HEK293T (cell line): ENCODE measurements around the gene TAB3.

Experiments used
- ARNT ChIP-seq: fragments of 450-650 bp; IDR thresholded peaks from 2 replicates; pipeline ENCODE4 v1.6.1; 2017; ENCODE audit warnings: mild to moderate bottlenecking
- BHLHE40 ChIP-seq: fragments of 450-650 bp; IDR thresholded peaks from 2 replicates; pipeline ENCODE4 v1.6.1; 2016; ENCODE audit warnings: mild to moderate bottlenecking, moderate library complexity, borderline replicate concordance
- CTBP1 ChIP-seq: fragments of 450-650 bp; IDR thresholded peaks from 2 replicates; pipeline ENCODE4 v1.6.1; 2016; ENCODE audit warnings: borderline replicate concordance
- ELF4 ChIP-seq: fragments of 450-650 bp; IDR thresholded peaks from 2 replicates; pipeline ENCODE4 v1.6.1; 2017; ENCODE audit warnings: antibody characterized with exemption
- FOXA1 ChIP-seq: fragments of 450-650 bp; IDR thresholded peaks from 2 replicates; pipeline ENCODE4 v1.6.1; 2016; ENCODE audit warnings: mild to moderate bottlenecking
- FOXK2 ChIP-seq: fragments of 450-650 bp; IDR thresholded peaks from 2 replicates; pipeline ENCODE4 v1.6.1; 2016; ENCODE audit warnings: mild to moderate bottlenecking
- FOXM1 ChIP-seq: fragments of 450-650 bp; IDR thresholded peaks from 2 replicates; pipeline ENCODE4 v1.6.1; 2017; ENCODE audit warnings: mild to moderate bottlenecking, borderline replicate concordance
- HDGF ChIP-seq: fragments of 450-650 bp; IDR thresholded peaks from 2 replicates; pipeline ENCODE4 v1.6.1; 2017; ENCODE audit warnings: antibody characterized with exemption, borderline replicate concordance
- NFRKB ChIP-seq: fragments of 450-650 bp; IDR thresholded peaks from 2 replicates; pipeline ENCODE4 v1.6.1; 2016; ENCODE audit warnings: mild to moderate bottlenecking, moderate library complexity
- SP1 ChIP-seq: fragments of 450-650 bp; IDR thresholded peaks from 2 replicates; pipeline ENCODE4 v1.6.1; 2017
- SUZ12 ChIP-seq: fragments of 450-650 bp; IDR thresholded peaks from 2 replicates; pipeline ENCODE4 v1.6.1; 2016; ENCODE audit warnings: mild to moderate bottlenecking
- TARDBP ChIP-seq: fragments of 450-650 bp; IDR thresholded peaks from 2 replicates; pipeline ENCODE4 v1.6.1; 2016
- ZNF384 ChIP-seq: fragments of 450-650 bp; IDR thresholded peaks from 2 replicates; pipeline ENCODE4 v1.6.1; 2016
- TF ChIP-seq, protein P1 (sequence below): fragments of 450-650 bp; IDR thresholded peaks from 2 replicates; pipeline ENCODE4 v1.6.1; 2016

DNA sequence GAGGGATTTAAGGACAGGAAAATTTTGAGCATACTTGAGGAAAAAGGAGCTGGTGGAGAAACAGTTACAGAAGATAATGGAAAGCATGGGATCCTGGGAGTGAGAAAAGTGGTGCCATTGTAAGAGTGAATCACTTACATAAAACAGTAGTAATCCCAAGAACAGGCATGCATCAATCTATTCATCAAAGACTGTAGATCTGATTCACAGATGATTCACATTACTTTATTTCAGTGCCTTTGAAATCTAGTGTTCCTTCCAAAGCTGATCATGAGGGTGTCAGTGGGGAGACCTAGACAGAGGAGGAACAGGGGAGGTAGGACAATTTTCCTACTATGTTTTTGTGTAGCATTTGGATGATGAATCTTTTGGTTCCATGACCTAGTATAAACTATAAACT is 102.7 kb downstream of the TAB3 start:
- TF ChIP-seq FOXM1 (no peak), NFRKB (no peak), SUZ12 (no peak), ARNT (no peak), ZNF384 (no peak), FOXK2 (no peak), SP1 (no peak), BHLHE40 (no peak), HDGF (no peak), FOXA1 (no peak), CTBP1 (no peak), ELF4 (no peak), TARDBP (no peak)
- TF ChIP-seq, protein P1, sequence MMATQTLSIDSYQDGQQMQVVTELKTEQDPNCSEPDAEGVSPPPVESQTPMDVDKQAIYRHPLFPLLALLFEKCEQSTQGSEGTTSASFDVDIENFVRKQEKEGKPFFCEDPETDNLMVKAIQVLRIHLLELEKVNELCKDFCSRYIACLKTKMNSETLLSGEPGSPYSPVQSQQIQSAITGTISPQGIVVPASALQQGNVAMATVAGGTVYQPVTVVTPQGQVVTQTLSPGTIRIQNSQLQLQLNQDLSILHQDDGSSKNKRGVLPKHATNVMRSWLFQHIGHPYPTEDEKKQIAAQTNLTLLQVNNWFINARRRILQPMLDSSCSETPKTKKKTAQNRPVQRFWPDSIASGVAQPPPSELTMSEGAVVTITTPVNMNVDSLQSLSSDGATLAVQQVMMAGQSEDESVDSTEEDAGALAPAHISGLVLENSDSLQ = no peak
